ENCODE results near the gene MRPS26.
"Not testable (repeated sequence)": the region's sequence is repeated elsewhere in the genome, so short reads cannot be mapped to it uniquely, and the experiment has no call there.

The MRPS26 gene

GRCh38 chr20:3042625-3043024 lies 3.2 kb upstream of the MRPS26 start:
- DNase-seq (ENCODE audit: low read depth), result no peak

- DNase-seq (ENCODE audit: low read depth), result no peak
These were observed 2.5 kb upstream of the MRPS26 start, which contains the start of gene GNRH2 for GRCh38 chr20:3043322-3043721. GNRH2 (plus strand) TSS chr20:3043622; CDS start chr20:3044415, 793 bp downstream.

GRCh38 chr20:3044336-3044965 lies 1.4 kb upstream of the MRPS26 start:
- DNase-seq (ENCODE audit: low read depth), result no peak

GRCh38 chr20:3045042-3045815 lies 623 bp upstream of the MRPS26 start:
- DNase-seq (ENCODE audit: low read depth), result peak; percentile 59

GRCh38 chr20:3046677-3047462 lies 1.0 kb downstream of the MRPS26 start:
- no peak for DNase-seq (ENCODE audit: low read depth)

GRCh38 chr20:3047486-3048419 lies 1.9 kb downstream of the MRPS26 start:
- no peak for DNase-seq (ENCODE audit: low read depth)

- no peak for DNase-seq (ENCODE audit: low read depth)
These were observed 5.7 kb downstream of the MRPS26 start for GRCh38 chr20:3051385-3052019.

GRCh38 chr20:3059489-3059888 lies 13.6 kb downstream of the MRPS26 start:
- DNase-seq (ENCODE audit: low read depth), result no peak

GRCh38 chr20:3064119-3064518 lies 18.3 kb downstream of the MRPS26 start:
- DNase-seq (ENCODE audit: low read depth), result not testable (repeated sequence)

- no peak for DNase-seq (ENCODE audit: low read depth)
These were observed 21.5 kb downstream of the MRPS26 start for GRCh38 chr20:3067139-3068014.

GRCh38 chr20:3068075-3068474 lies 22.2 kb downstream of the MRPS26 start:
- DNase-seq (ENCODE audit: low read depth), result no peak

GRCh38 chr20:3068986-3069900 lies 23.4 kb downstream of the MRPS26 start:
- DNase-seq (ENCODE audit: low read depth), result no peak

- DNase-seq (ENCODE audit: low read depth), result no peak
These were observed 24.9 kb downstream of the MRPS26 start for GRCh38 chr20:3070725-3071124.

GRCh38 chr20:3071266-3071609 lies 25.4 kb downstream of the MRPS26 start:
- DNase-seq (ENCODE audit: low read depth), result no peak

GRCh38 chr20:3071610-3072529 lies 26.0 kb downstream of the MRPS26 start, which contains the start of gene OXT:
OXT (plus strand) TSS chr20:3071620; CDS start chr20:3071656, 36 bp downstream.
- no peak for DNase-seq (ENCODE audit: low read depth)

- no peak for DNase-seq (ENCODE audit: low read depth)
These were observed 26.8 kb downstream of the MRPS26 start for GRCh38 chr20:3072530-3073250.

- DNase-seq (ENCODE audit: low read depth), result not testable (repeated sequence)
These were observed 27.4 kb downstream of the MRPS26 start for GRCh38 chr20:3073251-3073643.
